HEK293 (cell line): ENCODE results near the gene CHGA.

Experiments
- CTCF ChIA-PET: fragments of 350-600 bp; formaldehyde crosslinking; extraction: SDS; loops from one replicate; lab custom pipeline; 2021; ENCODE audit warnings: antibody characterized with exemption; lab: Yijun Ruan, JAX
- POLR2A ChIA-PET: fragments of 300-600 bp; formaldehyde crosslinking; extraction: SDS; loops from one replicate; lab custom pipeline; 2020; ENCODE audit warnings: antibody characterized with exemption, inconsistent platforms; lab: Yijun Ruan, JAX
- H3K27ac ChIP-seq: fragments of 200-500 bp; sonication (Bioruptor generic); 2 replicates; pipeline ENCODE4 v1.5.1; 2014; ENCODE audit warnings: low read depth, low read length, control low read depth, inconsistent platforms; ENCODE audit errors: extremely low read depth
- H3K36me3 ChIP-seq, 2 experiments: fragments of 200-500 bp in 1 of 2; sonication (Bioruptor generic) in 1 of 2; 1 replicate in 1 of 2; 2 replicates in 1 of 2; pipeline ENCODE4 v1.5.1; 2014 to 2017; ENCODE audit warnings: inconsistent platforms in 2 of 2, low read length in 2 of 2; ENCODE audit not compliant: control insufficient read depth in 2 of 2, insufficient read depth in 1 of 2
- H3K4me1 ChIP-seq: fragments of 200-500 bp; sonication (Bioruptor generic); 2 replicates; pipeline ENCODE4 v1.5.1; 2014; ENCODE audit warnings: mild to moderate bottlenecking, low read length, inconsistent platforms; ENCODE audit not compliant: control insufficient read depth, insufficient read depth
- H3K4me3 ChIP-seq: 2 replicates; pipeline ENCODE4 v1.5.1; 2011; ENCODE audit warnings: low read depth, mild to moderate bottlenecking, control low read depth, low read length, moderate library complexity
- H3K9me3 ChIP-seq: fragments of 200-500 bp; sonication (Bioruptor generic); 2 replicates; pipeline ENCODE4 v1.5.1; 2014; ENCODE audit warnings: low read depth, low read length, inconsistent platforms; ENCODE audit not compliant: control insufficient read depth, insufficient read depth
- BCL11B ChIP-seq: fragments of 450-650 bp; formaldehyde crosslinking; IDR thresholded peaks from 2 replicates; pipeline ENCODE4 v1.5.1; 2016; ENCODE audit warnings: low read depth, missing biosample characterization, missing genetic modification characterization
- EGR2 ChIP-seq: fragments of 450-650 bp; formaldehyde crosslinking; IDR thresholded peaks from 2 replicates; pipeline ENCODE4 v1.5.1; 2016; ENCODE audit warnings: low read depth, missing biosample characterization, missing genetic modification characterization
- GLIS1 ChIP-seq: fragments of 450-650 bp; formaldehyde crosslinking; IDR thresholded peaks from 2 replicates; pipeline ENCODE4 v1.5.1; 2016; ENCODE audit warnings: missing biosample characterization, missing genetic modification characterization
- KLF10 ChIP-seq: fragments of 450-650 bp; IDR thresholded peaks from 2 replicates; pipeline ENCODE4 v1.5.1; 2018; ENCODE audit warnings: missing biosample characterization, mild to moderate bottlenecking, missing genetic modification characterization
- PATZ1 ChIP-seq: fragments of 450-650 bp; formaldehyde crosslinking; IDR thresholded peaks from 2 replicates; pipeline ENCODE4 v1.5.1; 2016; ENCODE audit warnings: missing biosample characterization, missing genetic modification characterization
- ZFHX2 ChIP-seq: fragments of 450-650 bp; formaldehyde crosslinking; conservative IDR thresholded peaks from 2 replicates; pipeline ENCODE4 v1.5.1; 2016; ENCODE audit warnings: missing biosample characterization, missing genetic modification characterization
- ZNF324 ChIP-seq: fragments of 450-650 bp; formaldehyde crosslinking; IDR thresholded peaks from 2 replicates; pipeline ENCODE4 v1.5.1; 2016; ENCODE audit warnings: missing biosample characterization, missing genetic modification characterization
- ZNF391 ChIP-seq: fragments of 450-650 bp; formaldehyde crosslinking; IDR thresholded peaks from 2 replicates; pipeline ENCODE4 v1.5.1; 2016; ENCODE audit warnings: low read depth, missing biosample characterization, missing genetic modification characterization, borderline replicate concordance
- ZNF48 ChIP-seq: fragments of 450-650 bp; formaldehyde crosslinking; IDR thresholded peaks from 2 replicates; pipeline ENCODE4 v1.5.1; 2016; ENCODE audit warnings: missing biosample characterization, missing genetic modification characterization
- ZNF530 ChIP-seq: fragments of 450-650 bp; formaldehyde crosslinking; IDR thresholded peaks from 2 replicates; pipeline ENCODE4 v1.5.1; 2016; ENCODE audit warnings: low read depth, missing biosample characterization, missing genetic modification characterization
- ZNF555 ChIP-seq: fragments of 450-650 bp; formaldehyde crosslinking; conservative IDR thresholded peaks from 2 replicates; pipeline ENCODE4 v1.5.1; 2017; ENCODE audit warnings: missing biosample characterization, mild to moderate bottlenecking, missing genetic modification characterization, inconsistent platforms
- ZNF558 ChIP-seq: fragments of 450-650 bp; formaldehyde crosslinking; IDR thresholded peaks from 2 replicates; pipeline ENCODE4 v1.5.1; 2016; ENCODE audit warnings: missing biosample characterization, missing genetic modification characterization
- ZNF571 ChIP-seq: fragments of 450-650 bp; formaldehyde crosslinking; IDR thresholded peaks from 2 replicates; pipeline ENCODE4 v1.5.0; 2017; ENCODE audit warnings: missing biosample characterization, missing genetic modification characterization
- ZNF600 ChIP-seq: fragments of 450-650 bp; formaldehyde crosslinking; IDR thresholded peaks from 2 replicates; pipeline ENCODE4 v1.5.1; 2016; ENCODE audit warnings: missing biosample characterization, missing genetic modification characterization
- ZNF629 ChIP-seq: fragments of 450-650 bp; formaldehyde crosslinking; IDR thresholded peaks from 2 replicates; pipeline ENCODE4 v1.5.1; 2017; ENCODE audit warnings: missing biosample characterization, missing genetic modification characterization
- ZNF658 ChIP-seq: fragments of 450-650 bp; formaldehyde crosslinking; IDR thresholded peaks from 2 replicates; pipeline ENCODE4; 2016; ENCODE audit warnings: missing biosample characterization, missing genetic modification characterization
- ZNF707 ChIP-seq: fragments of 450-650 bp; formaldehyde crosslinking; IDR thresholded peaks from 2 replicates; pipeline ENCODE4 v1.5.1; 2016; ENCODE audit warnings: missing biosample characterization, missing genetic modification characterization
- ZNF747 ChIP-seq: fragments of 450-650 bp; formaldehyde crosslinking; IDR thresholded peaks from 2 replicates; pipeline ENCODE4 v1.5.1; 2016; ENCODE audit warnings: missing biosample characterization, missing genetic modification characterization
- TF ChIP-seq, protein P1 (sequence below): fragments of 450-650 bp; formaldehyde crosslinking; IDR thresholded peaks from 2 replicates; pipeline ENCODE4 v1.5.1; 2016; ENCODE audit warnings: missing biosample characterization, missing genetic modification characterization, low read depth

Gene CHGA

DNA sequence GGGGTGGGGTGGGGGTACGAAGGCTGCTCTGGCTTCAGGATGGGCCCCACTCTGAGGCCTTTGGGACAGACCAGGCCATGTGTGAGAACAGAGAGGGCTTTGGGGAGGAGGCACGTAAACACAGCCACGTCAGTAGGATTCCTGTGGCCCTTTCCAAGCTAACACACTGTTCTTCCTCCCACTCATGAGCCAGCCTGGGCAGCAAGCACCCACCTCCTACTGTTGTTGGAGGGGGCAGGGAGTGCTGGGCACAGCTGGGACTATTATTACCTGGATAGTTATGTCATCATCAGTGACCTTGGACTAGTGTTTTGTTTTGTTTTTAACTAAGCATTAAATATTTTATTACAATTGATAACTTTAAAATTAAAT, 5.3 kb downstream of the CHGA start:
- CTCF ChIA-PET: no interaction called here
- H3K27ac ChIP-seq: no peak overlapping the region
- no peak overlapping the region for H3K4me3 ChIP-seq
- no peak for TF ChIP-seq KLF10 (tag by site-specific recombination)
- TF ChIP-seq EGR2 (tag by site-specific recombination): peak; percentile 53
- TF ChIP-seq ZFHX2 (tag by site-specific recombination): peak; percentile 46
- H3K4me1 ChIP-seq: no peaks in the 10 kb centered on the region
- no peaks in the 10 kb centered on the region for H3K36me3 ChIP-seq
- H3K9me3 ChIP-seq: no peaks in the 10 kb centered on the region
- POLR2A ChIA-PET: no interaction called here

GRCh38 chr14:92928961-92929688, 6.2 kb downstream of the CHGA start:
- TF ChIP-seq GLIS1 (tag by site-specific recombination): 0 out of 2 replicates have a peak, but pooled peaks have one; percentile 11
- no peak for TF ChIP-seq BCL11B (tag by site-specific recombination)
- Histone ChIP-seq H3K4me1 (no peaks in the 10 kb centered on the region), H3K27ac (no peak overlapping the region), H3K36me3 (no peaks in the 10 kb centered on the region), H3K4me3 (no peak overlapping the region), H3K9me3 (no peaks in the 10 kb centered on the region)
- ChIA-PET POLR2A (no interaction called here), CTCF (no interaction called here)

GRCh38 chr14:92929689-92930608, 7.0 kb downstream of the CHGA start:
- Histone ChIP-seq H3K27ac (no peak overlapping the region), H3K4me3 (no peak overlapping the region), H3K4me1 (no peaks in the 10 kb centered on the region), H3K36me3 (no peaks in the 10 kb centered on the region), H3K9me3 (no peaks in the 10 kb centered on the region)
- ChIA-PET CTCF (no interaction called here), POLR2A (no interaction called here)
- TF ChIP-seq ZNF571 (tag by site-specific recombination) (no peak), ZNF629 (no peak), ZNF658 (tag by site-specific recombination) (no peak), ZNF391 (tag by site-specific recombination) (no peak), ZNF707 (tag by site-specific recombination) (no peak), ZNF747 (tag by site-specific recombination) (no peak), ZNF558 (no peak), ZNF555 (tag by site-specific recombination) (no peak), ZNF600 (tag by site-specific recombination) (no peak), PATZ1 (tag by site-specific recombination) (no peak), EGR2 (tag by site-specific recombination) (no peak), ZNF324 (tag by site-specific recombination) (no peak), ZFHX2 (tag by site-specific recombination) (no peak), ZNF48 (no peak), ZNF530 (tag by site-specific recombination) (no peak)
- TF ChIP-seq, protein P1, sequence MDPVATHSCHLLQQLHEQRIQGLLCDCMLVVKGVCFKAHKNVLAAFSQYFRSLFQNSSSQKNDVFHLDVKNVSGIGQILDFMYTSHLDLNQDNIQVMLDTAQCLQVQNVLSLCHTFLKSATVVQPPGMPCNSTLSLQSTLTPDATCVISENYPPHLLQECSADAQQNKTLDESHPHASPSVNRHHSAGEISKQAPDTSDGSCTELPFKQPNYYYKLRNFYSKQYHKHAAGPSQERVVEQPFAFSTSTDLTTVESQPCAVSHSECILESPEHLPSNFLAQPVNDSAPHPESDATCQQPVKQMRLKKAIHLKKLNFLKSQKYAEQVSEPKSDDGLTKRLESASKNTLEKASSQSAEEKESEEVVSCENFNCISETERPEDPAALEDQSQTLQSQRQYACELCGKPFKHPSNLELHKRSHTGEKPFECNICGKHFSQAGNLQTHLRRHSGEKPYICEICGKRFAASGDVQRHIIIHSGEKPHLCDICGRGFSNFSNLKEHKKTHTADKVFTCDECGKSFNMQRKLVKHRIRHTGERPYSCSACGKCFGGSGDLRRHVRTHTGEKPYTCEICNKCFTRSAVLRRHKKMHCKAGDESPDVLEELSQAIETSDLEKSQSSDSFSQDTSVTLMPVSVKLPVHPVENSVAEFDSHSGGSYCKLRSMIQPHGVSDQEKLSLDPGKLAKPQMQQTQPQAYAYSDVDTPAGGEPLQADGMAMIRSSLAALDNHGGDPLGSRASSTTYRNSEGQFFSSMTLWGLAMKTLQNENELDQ: no peak
